Measurements from ENCODE around the gene PLCH1. TPM values are rescaled to one million over a fixed set of nuclear protein-coding genes. Genes with fewer than 3 reads are reported as not detected.
A peak's percentile ranks its signal among the peaks of the same experiment; 100 is the strongest.

PLCH1 gene
- total RNA-seq, 1 experiment from 2014 or later = 4.1 TPM

- POLR2A ChIA-PET (ENCODE audit: unreplicated experiment) = no interaction called here
- no TSS peak for BruUV-seq (replicated peaks)
- Histone ChIP-seq H3K9me3 (ENCODE audit: low read length) (no peaks in the 10 kb centered on the region), H3K4me3 (ENCODE audit: low read length) (no peak overlapping the region), H3K27me3 (ENCODE audit: low read length) (no peaks in the 10 kb centered on the region), H3K79me2 (ENCODE audit: low read length) (no peaks in the 10 kb centered on the region), H3K4me1 (ENCODE audit: insufficient read depth, low read length) (peaks cover 10% of the 10 kb centered on the region; the same call in 1 of the 2 replicates), H3K9ac (ENCODE audit: low read length) (no peak overlapping the region), H3K4me2 (ENCODE audit: low read length) (no peak overlapping the region), H3K27ac (ENCODE audit: low read length) (no peak overlapping the region), H2AFZ (ENCODE audit: low read length) (no peak overlapping the region), H3F3A (ENCODE audit: low read length, unreplicated experiment) (no peaks in the 10 kb centered on the region), H3K36me3 (ENCODE audit: low read depth, low read length) (no peaks in the 10 kb centered on the region), H3K9me2 (replicated peaks; ENCODE audit: low read length) (no peaks in the 10 kb centered on the region), H4K20me1 (ENCODE audit: low read length) (no peaks in the 10 kb centered on the region)
- CTCF ChIA-PET = no interaction called here
- intact Hi-C loops (cut with micrococcal nuclease) = no loop called here
- DNase-seq (peak; percentile 75), ATAC-seq (peak; percentile 87)
- TF ChIP-seq EZH2 (IDR thresholded peaks at IDR 0.05; ENCODE audit: low read length, unreplicated experiment) (no peak), EZH2phosphoT487 (IDR thresholded peaks at IDR 0.05; ENCODE audit: borderline replicate concordance, low read length) (no peak), CTCF (conservative IDR thresholded peaks at IDR 0.05; ENCODE audit: low read depth, low read length) (no peak)
These were observed 184.3 kb downstream of the PLCH1 start for GRCh38 chr3:155560594-155560993.

GRCh38 chr3:155560135-155560534, 184.7 kb downstream of the PLCH1 start:
- H3K79me2 ChIP-seq (ENCODE audit: low read length) = no peaks in the 10 kb centered on the region
- H3F3A ChIP-seq (ENCODE audit: low read length, unreplicated experiment) = no peaks in the 10 kb centered on the region
- no peak overlapping the region for H3K9ac ChIP-seq (ENCODE audit: low read length)
- H3K27me3 ChIP-seq (ENCODE audit: low read length) = no peaks in the 10 kb centered on the region
- H3K9me3 ChIP-seq (ENCODE audit: low read length) = no peaks in the 10 kb centered on the region
- ChIA-PET CTCF (no interaction called here), POLR2A (ENCODE audit: unreplicated experiment) (no interaction called here)
- H3K4me1 ChIP-seq (ENCODE audit: insufficient read depth, low read length) = peaks cover 10% of the 10 kb centered on the region; the same call in 1 of the 2 replicates
- no peak for TF ChIP-seq EZH2phosphoT487 (IDR thresholded peaks at IDR 0.05; ENCODE audit: borderline replicate concordance, low read length)
- no peak for TF ChIP-seq CTCF (conservative IDR thresholded peaks at IDR 0.05; ENCODE audit: low read depth, low read length)
- TF ChIP-seq EZH2 (IDR thresholded peaks at IDR 0.05; ENCODE audit: low read length, unreplicated experiment) = no peak
- H3K36me3 ChIP-seq (ENCODE audit: low read depth, low read length) = no peaks in the 10 kb centered on the region
- ATAC-seq = no peak
- H3K27ac ChIP-seq (ENCODE audit: low read length) = no peak overlapping the region
- H4K20me1 ChIP-seq (ENCODE audit: low read length) = no peaks in the 10 kb centered on the region
- BruUV-seq (replicated peaks) = no TSS peak
- no peak overlapping the region for H3K4me3 ChIP-seq (ENCODE audit: low read length)
- H3K4me2 ChIP-seq (ENCODE audit: low read length) = no peak overlapping the region
- H2AFZ ChIP-seq (ENCODE audit: low read length) = no peak overlapping the region
- intact Hi-C loops (cut with micrococcal nuclease) = no loop called here
- DNase-seq = no peak
- no peaks in the 10 kb centered on the region for H3K9me2 ChIP-seq (replicated peaks; ENCODE audit: low read length)

- no peak overlapping the region for H3K27ac ChIP-seq (ENCODE audit: low read length)
- intact Hi-C loops (cut with micrococcal nuclease) = no loop called here
- no TSS peak for BruUV-seq (replicated peaks)
These were observed 188.3 kb downstream of the PLCH1 start for GRCh38 chr3:155556531-155556930.

More at GRCh38 chr3:155556531-155556930, 188.3 kb downstream of the PLCH1 start:
- Histone ChIP-seq H4K20me1 (ENCODE audit: low read length) (no peaks in the 10 kb centered on the region), H3K9me3 (ENCODE audit: low read length) (no peaks in the 10 kb centered on the region), H3K9me2 (replicated peaks; ENCODE audit: low read length) (no peaks in the 10 kb centered on the region), H3K79me2 (ENCODE audit: low read length) (no peaks in the 10 kb centered on the region), H3K4me2 (ENCODE audit: low read length) (no peak overlapping the region), H3K27me3 (ENCODE audit: low read length) (no peaks in the 10 kb centered on the region), H3K4me3 (ENCODE audit: low read length) (no peak overlapping the region), H3K36me3 (ENCODE audit: low read depth, low read length) (no peaks in the 10 kb centered on the region), H2AFZ (ENCODE audit: low read length) (no peak overlapping the region), H3K4me1 (ENCODE audit: insufficient read depth, low read length) (peaks cover 10% of the 10 kb centered on the region; the same call in 1 of the 2 replicates), H3K9ac (ENCODE audit: low read length) (no peak overlapping the region), H3F3A (ENCODE audit: low read length, unreplicated experiment) (no peaks in the 10 kb centered on the region)
- no peak for ATAC-seq
- POLR2A ChIA-PET (ENCODE audit: unreplicated experiment) = no interaction called here
- TF ChIP-seq EZH2 (IDR thresholded peaks at IDR 0.05; ENCODE audit: low read length, unreplicated experiment) (no peak), EZH2phosphoT487 (IDR thresholded peaks at IDR 0.05; ENCODE audit: borderline replicate concordance, low read length) (no peak), CTCF (conservative IDR thresholded peaks at IDR 0.05; ENCODE audit: low read depth, low read length) (no peak)
- no peak for DNase-seq
- CTCF ChIA-PET = no interaction called here
